ENCODE measurements around the gene AGL. TPM values are rescaled to one million over a fixed set of nuclear protein-coding genes. Genes with fewer than 3 reads are reported as not detected.
A peak's percentile ranks its signal among the peaks of the same experiment; 100 is the strongest.

AGL gene
- total and polyA plus RNA-seq, 2 of the 4 experiments (the other 2 are of a cell fraction), result 2.4 to 7.0 TPM

DNA sequence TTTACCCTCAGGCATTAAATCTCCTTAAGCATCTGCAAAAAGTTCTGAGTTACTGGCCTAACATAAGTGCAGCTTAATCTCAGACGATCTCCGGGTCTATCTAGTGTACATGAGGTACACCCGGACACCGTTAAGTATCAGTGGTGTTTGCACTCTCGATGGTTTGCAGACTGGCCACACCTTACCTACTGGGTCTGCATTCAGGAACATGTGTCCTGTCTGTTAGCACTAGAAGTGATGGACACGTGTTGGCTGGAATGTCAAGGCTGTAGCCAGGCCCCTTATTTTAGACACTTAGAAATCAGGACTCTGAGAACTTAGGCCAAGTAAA is 783 bp upstream of the AGL start:
- H4K91ac ChIP-seq (ENCODE audit: insufficient read depth, low read depth, low read length), result peak overlapping the region; percentile 74
- H3K79me1 ChIP-seq (ENCODE audit: low read depth in 1 of 2, low read length in 2 of 2), result peaks cover 5 to 7% of the 10 kb centered on the region in 2 experiments; a peak in 2 of 4 replicates
- H2BK15ac ChIP-seq (ENCODE audit: low read depth, low read length), result peak overlapping the region; percentile 25; the same call in 1 of the 3 replicates
- no peaks in the 10 kb centered on the region for H3K27me3 ChIP-seq (ENCODE audit: control insufficient read depth, insufficient read depth, low read length)
- H3K14ac ChIP-seq (replicated peaks; ENCODE audit: low read depth, low read length), result peak overlapping the region; percentile 88
- peak overlapping the region; percentile 87 for H2AK9ac ChIP-seq (replicated peaks; ENCODE audit: low read depth, low read length, poor library complexity)
- peaks cover 3% of the 10 kb centered on the region for H3K9me1 ChIP-seq (ENCODE audit: insufficient read depth, low read length)
- peak overlapping the region; percentile 100 for H2AFZ ChIP-seq (replicated peaks; ENCODE audit: low read length, poor library complexity)
- no peak for DNase-seq
- no peak overlapping the region for H2BK120ac ChIP-seq (ENCODE audit: low read depth, low read length)
- H3K4me2 ChIP-seq (ENCODE audit: low read depth, low read length), result peak overlapping the region; percentile 79
- no peak overlapping the region for H2AK5ac ChIP-seq (ENCODE audit: low read depth, low read length)
- H2BK5ac ChIP-seq (ENCODE audit: low read depth, low read length, poor library complexity, severe bottlenecking), result no peak overlapping the region
- no peak overlapping the region for H3K27ac ChIP-seq (ENCODE audit: insufficient read depth, low read length)
- peak overlapping the region; percentile 87 for H3K4me3 ChIP-seq (ENCODE audit: insufficient read depth, low read depth, low read length)
- peak overlapping the region; percentile 81 for H3K56ac ChIP-seq (ENCODE audit: extremely low read depth, insufficient read depth, low read length)
- POLR2A ChIA-PET (ENCODE audit: unreplicated experiment), result no interaction called here
- peak overlapping the region; percentile 20 for H3K23ac ChIP-seq (ENCODE audit: low read depth, low read length)
- WGBS, 2 experiments (ENCODE audit: extremely low coverage in 2 of 2, insufficient read length in 1 of 2), result 100% methylated on average over 1 of the region's 6 CpGs; no CpG with 5 or more reads in 1 of the 2 experiments
- 0 out of 2 replicates have a peak overlapping the region, but pooled peaks have one; percentile 35 for H3K18ac ChIP-seq (ENCODE audit: low read depth, low read length)
- peaks cover 2% of the 10 kb centered on the region; the same call in 1 of the 2 replicates for H3K4me1 ChIP-seq (ENCODE audit: control insufficient read depth, insufficient read depth, low read length)
- H3K9me3 ChIP-seq (ENCODE audit: control insufficient read depth, insufficient read depth, low read length), result no peaks in the 10 kb centered on the region
- H4K8ac ChIP-seq (ENCODE audit: low read depth in 2 of 2, low read length in 2 of 2), result peak overlapping the region; percentile 96 to 99
- H3K4ac ChIP-seq (ENCODE audit: low read depth, low read length), result peak overlapping the region; percentile 86
- peak overlapping the region; percentile 98 for H4K5ac ChIP-seq (ENCODE audit: low read depth, low read length)
- TF ChIP-seq FOS (IDR thresholded peaks at IDR 0.05; ENCODE audit: low read depth, low read length) (no peak), CEBPB (IDR thresholded peaks at IDR 0.05; ENCODE audit: low read depth, low read length) (no peak), CHD1 (IDR thresholded peaks at IDR 0.05; ENCODE audit: low read depth, low read length) (no peak), RFX5 (IDR thresholded peaks at IDR 0.05; ENCODE audit: low read depth, low read length) (no peak), POLR2A (IDR thresholded peaks at IDR 0.05; ENCODE audit: low read depth, low read length) (no peak), NFE2L2 (IDR thresholded peaks at IDR 0.05; ENCODE audit: low read depth, low read length) (no peak), MAFK (IDR thresholded peaks at IDR 0.05; ENCODE audit: low read depth, low read length) (no peak), BHLHE40 (IDR thresholded peaks at IDR 0.05; ENCODE audit: low read depth, low read length) (no peak), MXI1 (IDR thresholded peaks at IDR 0.05; ENCODE audit: borderline replicate concordance, low read depth, low read length) (no peak), RCOR1 (IDR thresholded peaks at IDR 0.05; ENCODE audit: insufficient replicate concordance, low read length) (no peak), SMC3 (IDR thresholded peaks at IDR 0.05; ENCODE audit: low read depth, low read length) (no peak), MAZ (IDR thresholded peaks at IDR 0.05; ENCODE audit: borderline replicate concordance, low read depth, low read length) (no peak), RAD21 (IDR thresholded peaks at IDR 0.05; ENCODE audit: low read length) (no peak)
- TF ChIP-seq, protein P1, sequence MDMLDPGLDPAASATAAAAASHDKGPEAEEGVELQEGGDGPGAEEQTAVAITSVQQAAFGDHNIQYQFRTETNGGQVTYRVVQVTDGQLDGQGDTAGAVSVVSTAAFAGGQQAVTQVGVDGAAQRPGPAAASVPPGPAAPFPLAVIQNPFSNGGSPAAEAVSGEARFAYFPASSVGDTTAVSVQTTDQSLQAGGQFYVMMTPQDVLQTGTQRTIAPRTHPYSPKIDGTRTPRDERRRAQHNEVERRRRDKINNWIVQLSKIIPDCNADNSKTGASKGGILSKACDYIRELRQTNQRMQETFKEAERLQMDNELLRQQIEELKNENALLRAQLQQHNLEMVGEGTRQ (IDR thresholded peaks at IDR 0.05; ENCODE audit: low read depth, low read length), result no peak
- TF ChIP-seq, protein P2, sequence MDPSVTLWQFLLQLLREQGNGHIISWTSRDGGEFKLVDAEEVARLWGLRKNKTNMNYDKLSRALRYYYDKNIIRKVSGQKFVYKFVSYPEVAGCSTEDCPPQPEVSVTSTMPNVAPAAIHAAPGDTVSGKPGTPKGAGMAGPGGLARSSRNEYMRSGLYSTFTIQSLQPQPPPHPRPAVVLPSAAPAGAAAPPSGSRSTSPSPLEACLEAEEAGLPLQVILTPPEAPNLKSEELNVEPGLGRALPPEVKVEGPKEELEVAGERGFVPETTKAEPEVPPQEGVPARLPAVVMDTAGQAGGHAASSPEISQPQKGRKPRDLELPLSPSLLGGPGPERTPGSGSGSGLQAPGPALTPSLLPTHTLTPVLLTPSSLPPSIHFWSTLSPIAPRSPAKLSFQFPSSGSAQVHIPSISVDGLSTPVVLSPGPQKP (IDR thresholded peaks at IDR 0.05; ENCODE audit: borderline replicate concordance, low read depth, low read length), result no peak
- TF ChIP-seq, protein P3, sequence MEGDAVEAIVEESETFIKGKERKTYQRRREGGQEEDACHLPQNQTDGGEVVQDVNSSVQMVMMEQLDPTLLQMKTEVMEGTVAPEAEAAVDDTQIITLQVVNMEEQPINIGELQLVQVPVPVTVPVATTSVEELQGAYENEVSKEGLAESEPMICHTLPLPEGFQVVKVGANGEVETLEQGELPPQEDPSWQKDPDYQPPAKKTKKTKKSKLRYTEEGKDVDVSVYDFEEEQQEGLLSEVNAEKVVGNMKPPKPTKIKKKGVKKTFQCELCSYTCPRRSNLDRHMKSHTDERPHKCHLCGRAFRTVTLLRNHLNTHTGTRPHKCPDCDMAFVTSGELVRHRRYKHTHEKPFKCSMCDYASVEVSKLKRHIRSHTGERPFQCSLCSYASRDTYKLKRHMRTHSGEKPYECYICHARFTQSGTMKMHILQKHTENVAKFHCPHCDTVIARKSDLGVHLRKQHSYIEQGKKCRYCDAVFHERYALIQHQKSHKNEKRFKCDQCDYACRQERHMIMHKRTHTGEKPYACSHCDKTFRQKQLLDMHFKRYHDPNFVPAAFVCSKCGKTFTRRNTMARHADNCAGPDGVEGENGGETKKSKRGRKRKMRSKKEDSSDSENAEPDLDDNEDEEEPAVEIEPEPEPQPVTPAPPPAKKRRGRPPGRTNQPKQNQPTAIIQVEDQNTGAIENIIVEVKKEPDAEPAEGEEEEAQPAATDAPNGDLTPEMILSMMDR (conservative IDR thresholded peaks at IDR 0.05; ENCODE audit: low read depth, low read length), result no peak
- intact Hi-C loops (cut with micrococcal nuclease), result no loop called here
- peaks cover 1% of the 10 kb centered on the region; the same call in 1 of the 2 replicates for H3K36me3 ChIP-seq (ENCODE audit: control insufficient read depth, insufficient read depth, low read length)
- no peaks in the 10 kb centered on the region for H4K20me1 ChIP-seq (ENCODE audit: insufficient read depth, low read length)
- dilution Hi-C loops (cut with HindIII; ENCODE audit: low sequenced_read_pairs, unreplicated experiment), result no loop called here
- no peak overlapping the region for H2BK20ac ChIP-seq (ENCODE audit: low read depth, low read length)
- CTCF ChIA-PET, result no interaction called here
- no peak for ATAC-seq (ENCODE audit: low read depth)
- in situ Hi-C loops (cut with MboI; ENCODE audit: low sequenced_read_pairs), result no loop called here
- peak overlapping the region; percentile 88 for H3K9ac ChIP-seq (ENCODE audit: low read depth, low read length)
- no TSS peak for BruUV-seq (replicated peaks)

Measured in IMR-90 (cell line).